Brain microvascular endothelial cell (primary cell): ENCODE results near the gene SEMA6D.
"Not testable (repeated sequence)": the region's sequence is repeated elsewhere in the genome, so short reads cannot be mapped to it uniquely, and the experiment has no call there.

Experiments
- DNase-seq: peaks from one replicate; pipeline ENCODE4 v3.0.0-alpha.2; 2020
- H3K27ac ChIP-seq: fragments of 250-450 bp; sonication (Bioruptor Pico); 2 replicates; pipeline ENCODE4 v1.5.1; 2020; ENCODE audit warnings: mild to moderate bottlenecking, moderate library complexity
- H3K27me3 ChIP-seq: fragments of 250-450 bp; sonication (Bioruptor Pico); replicated peaks from 2 replicates; pipeline ENCODE4 v1.5.1; 2020; ENCODE audit warnings: mild to moderate bottlenecking
- H3K36me3 ChIP-seq: fragments of 250-450 bp; sonication (Bioruptor Pico); replicated peaks from 2 replicates; pipeline ENCODE4 v1.5.1; 2020; ENCODE audit warnings: mild to moderate bottlenecking
- H3K4me3 ChIP-seq: 2 replicates; pipeline ENCODE4 v1.5.1; 2011; ENCODE audit warnings: low read depth, mild to moderate bottlenecking, control low read depth, low read length, moderate library complexity
- CTCF ChIP-seq: IDR thresholded peaks from 2 replicates; pipeline ENCODE4 v1.5.1; 2011; ENCODE audit warnings: low read depth, mild to moderate bottlenecking, moderate library complexity, low read length, control low read depth, inconsistent platforms; ENCODE audit errors: missing control alignments
- in situ Hi-C: cut with HindIII; loops from 2 replicates; pipeline ENCODE4 v1.10.0; 2017; ENCODE audit warnings: low sequenced_read_pairs, low pct_ligation_motif_present

Gene SEMA6D

GRCh38 chr15:47731230-47731629 is 13.9 kb downstream of the SEMA6D start:
- no peaks in the 10 kb centered on the region for H3K36me3 ChIP-seq
- no peak overlapping the region for H3K4me3 ChIP-seq
- H3K27me3 ChIP-seq = no peaks in the 10 kb centered on the region
- DNase-seq = no peak
- TF ChIP-seq CTCF = no peak
- in situ Hi-C loops = no loop called here
- H3K27ac ChIP-seq = no peak overlapping the region

GRCh38 chr15:47732248-47732647 is 14.9 kb downstream of the SEMA6D start:
- no peaks in the 10 kb centered on the region for H3K36me3 ChIP-seq
- no peaks in the 10 kb centered on the region for H3K27me3 ChIP-seq
- TF ChIP-seq CTCF = no peak
- in situ Hi-C loops = no loop called here
- H3K27ac ChIP-seq = no peak overlapping the region
- no peak for DNase-seq
- H3K4me3 ChIP-seq = no peak overlapping the region

- Histone ChIP-seq H3K27ac (no peak overlapping the region), H3K36me3 (no peaks in the 10 kb centered on the region), H3K4me3 (no peak overlapping the region), H3K27me3 (no peaks in the 10 kb centered on the region)
- in situ Hi-C loops = no loop called here
- TF ChIP-seq CTCF = no peak
- no peak for DNase-seq
Observed at GRCh38 chr15:47733085-47733484, 15.8 kb downstream of the SEMA6D start.

- DNase-seq = no peak
- H3K36me3 ChIP-seq = no peaks in the 10 kb centered on the region
- no peak overlapping the region for H3K27ac ChIP-seq
- no peak for TF ChIP-seq CTCF
- H3K27me3 ChIP-seq = no peaks in the 10 kb centered on the region
- no peak overlapping the region for H3K4me3 ChIP-seq
- in situ Hi-C loops = no loop called here
Observed at GRCh38 chr15:47736143-47736786, 19.0 kb downstream of the SEMA6D start.

- Histone ChIP-seq H3K27ac (no peak overlapping the region), H3K36me3 (no peaks in the 10 kb centered on the region), H3K27me3 (no peaks in the 10 kb centered on the region), H3K4me3 (no peak overlapping the region)
- no peak for DNase-seq
- in situ Hi-C loops = no loop called here
- no peak for TF ChIP-seq CTCF
Observed at GRCh38 chr15:47737477-47737876, 20.2 kb downstream of the SEMA6D start.

- H3K36me3 ChIP-seq, H3K4me3 ChIP-seq, H3K27ac ChIP-seq, H3K27me3 ChIP-seq, DNase-seq, in situ Hi-C loops: not testable (repeated sequence)
Observed at GRCh38 chr15:47738144-47738825, 21.0 kb downstream of the SEMA6D start.
